HEK293 (cell line): ENCODE measurements around the gene FAM124A.

ENCODE experiments used
- CTCF ChIA-PET: fragments of 350-600 bp; formaldehyde crosslinking; extraction: SDS; loops from one replicate; lab custom pipeline; 2021; ENCODE audit warnings: antibody characterized with exemption; lab: Yijun Ruan, JAX
- POLR2A ChIA-PET: fragments of 300-600 bp; formaldehyde crosslinking; extraction: SDS; loops from one replicate; lab custom pipeline; 2020; ENCODE audit warnings: antibody characterized with exemption, inconsistent platforms; lab: Yijun Ruan, JAX
- H3K27ac ChIP-seq: fragments of 200-500 bp; sonication (Bioruptor generic); 2 replicates; pipeline ENCODE4 v1.5.1; 2014; ENCODE audit warnings: low read depth, low read length, control low read depth, inconsistent platforms; ENCODE audit errors: extremely low read depth
- H3K36me3 ChIP-seq, 2 experiments: fragments of 200-500 bp in 1 of 2; sonication (Bioruptor generic) in 1 of 2; 1 replicate in 1 of 2; 2 replicates in 1 of 2; pipeline ENCODE4 v1.5.1; 2014 to 2017; ENCODE audit warnings: inconsistent platforms in 2 of 2, low read length in 2 of 2; ENCODE audit not compliant: control insufficient read depth in 2 of 2, insufficient read depth in 1 of 2
- H3K4me1 ChIP-seq: fragments of 200-500 bp; sonication (Bioruptor generic); 2 replicates; pipeline ENCODE4 v1.5.1; 2014; ENCODE audit warnings: mild to moderate bottlenecking, low read length, inconsistent platforms; ENCODE audit not compliant: control insufficient read depth, insufficient read depth
- H3K4me3 ChIP-seq: 2 replicates; pipeline ENCODE4 v1.5.1; 2011; ENCODE audit warnings: low read depth, mild to moderate bottlenecking, control low read depth, low read length, moderate library complexity
- H3K9me3 ChIP-seq: fragments of 200-500 bp; sonication (Bioruptor generic); 2 replicates; pipeline ENCODE4 v1.5.1; 2014; ENCODE audit warnings: low read depth, low read length, inconsistent platforms; ENCODE audit not compliant: control insufficient read depth, insufficient read depth
- EGR2 ChIP-seq: fragments of 450-650 bp; formaldehyde crosslinking; IDR thresholded peaks from 2 replicates; pipeline ENCODE4 v1.5.1; 2016; ENCODE audit warnings: low read depth, missing biosample characterization, missing genetic modification characterization
- GFI1B ChIP-seq: fragments of 450-650 bp; formaldehyde crosslinking; IDR thresholded peaks from 2 replicates; pipeline ENCODE4 v1.5.1; 2016; ENCODE audit warnings: missing biosample characterization, missing genetic modification characterization
- HOXC10 ChIP-seq: sonication (generic); formaldehyde crosslinking; IDR thresholded peaks from 2 replicates; pipeline ENCODE4 v1.8.1; 2023; ENCODE audit warnings: mild to moderate bottlenecking, missing genetic modification reagents
- KLF16 ChIP-seq: fragments of 450-650 bp; formaldehyde crosslinking; IDR thresholded peaks from 2 replicates; pipeline ENCODE4 v1.5.1; 2017; ENCODE audit warnings: missing biosample characterization, missing genetic modification characterization
- KLF8 ChIP-seq: fragments of 450-650 bp; formaldehyde crosslinking; IDR thresholded peaks from 2 replicates; pipeline ENCODE4 v1.5.1; 2016; ENCODE audit warnings: missing biosample characterization, missing genetic modification characterization
- KLF9 ChIP-seq: fragments of 450-650 bp; formaldehyde crosslinking; IDR thresholded peaks from 2 replicates; pipeline ENCODE4 v1.5.1; 2016; ENCODE audit warnings: missing biosample characterization, missing genetic modification characterization, low read depth
- PRDM2 ChIP-seq: fragments of 450-650 bp; formaldehyde crosslinking; IDR thresholded peaks from 2 replicates; pipeline ENCODE4 v1.5.1; 2016; ENCODE audit warnings: missing biosample characterization, missing genetic modification characterization, borderline replicate concordance
- RBAK ChIP-seq: fragments of 450-650 bp; formaldehyde crosslinking; IDR thresholded peaks from 2 replicates; pipeline ENCODE4 v1.5.1; 2016; ENCODE audit warnings: missing biosample characterization, missing genetic modification characterization
- REPIN1 ChIP-seq: fragments of 450-650 bp; formaldehyde crosslinking; IDR thresholded peaks from 2 replicates; pipeline ENCODE4 v1.5.1; 2017; ENCODE audit warnings: missing biosample characterization, missing genetic modification characterization, low read depth
- SETDB1 ChIP-seq: IDR thresholded peaks from one replicate; pipeline ENCODE4 v1.6.1; 2017; ENCODE audit warnings: mild to moderate bottlenecking, low read length, moderate library complexity, mixed read lengths; ENCODE audit not compliant: insufficient read length
- SP2 ChIP-seq: fragments of 450-650 bp; formaldehyde crosslinking; IDR thresholded peaks from 2 replicates; pipeline ENCODE4 v1.5.1; 2016; ENCODE audit warnings: missing biosample characterization, missing genetic modification characterization
- YY2 ChIP-seq: fragments of 450-650 bp; formaldehyde crosslinking; IDR thresholded peaks from 2 replicates; pipeline ENCODE4 v1.5.1; 2016; ENCODE audit warnings: missing biosample characterization, missing genetic modification characterization
- ZBTB49 ChIP-seq: fragments of 450-650 bp; formaldehyde crosslinking; IDR thresholded peaks from 2 replicates; pipeline ENCODE4 v1.5.1; 2016; ENCODE audit warnings: missing biosample characterization, missing genetic modification characterization, low read depth
- ZBTB6 ChIP-seq: fragments of 450-650 bp; formaldehyde crosslinking; IDR thresholded peaks from 2 replicates; pipeline ENCODE4 v1.5.1; 2017; ENCODE audit warnings: missing biosample characterization, missing genetic modification characterization
- ZBTB8A ChIP-seq: fragments of 450-650 bp; formaldehyde crosslinking; IDR thresholded peaks from 2 replicates; pipeline ENCODE4 v1.5.1; 2016; ENCODE audit warnings: missing biosample characterization, missing genetic modification characterization
- ZNF132 ChIP-seq: fragments of 450-650 bp; formaldehyde crosslinking; IDR thresholded peaks from 2 replicates; pipeline ENCODE4 v1.5.1; 2017; ENCODE audit warnings: missing biosample characterization, missing genetic modification characterization, borderline replicate concordance
- ZNF211 ChIP-seq: fragments of 450-650 bp; formaldehyde crosslinking; IDR thresholded peaks from 2 replicates; pipeline ENCODE4 v1.5.1; 2016; ENCODE audit warnings: low read depth, missing biosample characterization, missing genetic modification characterization
- ZNF391 ChIP-seq: fragments of 450-650 bp; formaldehyde crosslinking; IDR thresholded peaks from 2 replicates; pipeline ENCODE4 v1.5.1; 2016; ENCODE audit warnings: low read depth, missing biosample characterization, missing genetic modification characterization, borderline replicate concordance
- ZNF433 ChIP-seq: fragments of 450-650 bp; formaldehyde crosslinking; IDR thresholded peaks from 2 replicates; pipeline ENCODE4 v1.5.1; 2016; ENCODE audit warnings: missing biosample characterization, missing genetic modification characterization, low read depth
- ZNF521 ChIP-seq: fragments of 450-650 bp; formaldehyde crosslinking; IDR thresholded peaks from 2 replicates; pipeline ENCODE4 v1.5.1; 2017; ENCODE audit warnings: missing biosample characterization, mild to moderate bottlenecking, missing genetic modification characterization
- ZNF585B ChIP-seq: fragments of 450-650 bp; formaldehyde crosslinking; IDR thresholded peaks from 2 replicates; pipeline ENCODE4 v1.5.1; 2016; ENCODE audit warnings: missing biosample characterization, missing genetic modification characterization
- ZNF610 ChIP-seq: fragments of 450-650 bp; formaldehyde crosslinking; IDR thresholded peaks from 2 replicates; pipeline ENCODE4 v1.5.1; 2016; ENCODE audit warnings: missing biosample characterization, missing genetic modification characterization, borderline replicate concordance
- ZNF658 ChIP-seq: fragments of 450-650 bp; formaldehyde crosslinking; IDR thresholded peaks from 2 replicates; pipeline ENCODE4; 2016; ENCODE audit warnings: missing biosample characterization, missing genetic modification characterization
- ZNF747 ChIP-seq: fragments of 450-650 bp; formaldehyde crosslinking; IDR thresholded peaks from 2 replicates; pipeline ENCODE4 v1.5.1; 2016; ENCODE audit warnings: missing biosample characterization, missing genetic modification characterization
- ZNF776 ChIP-seq: fragments of 450-650 bp; formaldehyde crosslinking; IDR thresholded peaks from 2 replicates; pipeline ENCODE4 v1.5.0; 2017; ENCODE audit warnings: missing biosample characterization, missing genetic modification characterization, borderline replicate concordance
- ZSCAN30 ChIP-seq: fragments of 450-650 bp; IDR thresholded peaks from 2 replicates; pipeline ENCODE4 v1.5.1; 2018; ENCODE audit warnings: missing biosample characterization, mild to moderate bottlenecking, missing genetic modification characterization, moderate library complexity

The FAM124A gene

GRCh38 chr13:51175021-51175420 is 47.2 kb upstream of the FAM124A start:
- CTCF ChIA-PET = no interaction called here

GRCh38 chr13:51175639-51176038 is 46.6 kb upstream of the FAM124A start:
- no peak overlapping the region for H3K4me3 ChIP-seq
- H3K36me3 ChIP-seq = no peaks in the 10 kb centered on the region
- TF ChIP-seq ZNF391 (no peak), KLF9 (tag by site-specific recombination) (no peak), ZBTB6 (no peak), ZBTB8A (tag by site-specific recombination) (no peak), ZNF776 (tag by site-specific recombination) (no peak), HOXC10 (CRISPR knock-in tag) (no peak), ZNF211 (no peak), REPIN1 (tag by site-specific recombination) (no peak), ZNF521 (no peak)
- no peaks in the 10 kb centered on the region for H3K4me1 ChIP-seq
- CTCF ChIA-PET = no interaction called here
- H3K27ac ChIP-seq = no peak overlapping the region
- POLR2A ChIA-PET = no interaction called here
- H3K9me3 ChIP-seq = no peaks in the 10 kb centered on the region

More at GRCh38 chr13:51175021-51175420, 47.2 kb upstream of the FAM124A start:
- no peaks in the 10 kb centered on the region for H3K4me1 ChIP-seq
- H3K9me3 ChIP-seq = no peaks in the 10 kb centered on the region
- POLR2A ChIA-PET = no interaction called here
- H3K36me3 ChIP-seq = no peaks in the 10 kb centered on the region
- no peak overlapping the region for H3K4me3 ChIP-seq
- no peak overlapping the region for H3K27ac ChIP-seq
- TF ChIP-seq ZNF747 (tag by site-specific recombination) = no peak
- TF ChIP-seq ZSCAN30 (tag by site-specific recombination) = no peak
- TF ChIP-seq SETDB1 = no peak
- TF ChIP-seq ZNF585B (tag by site-specific recombination) = no peak
- TF ChIP-seq PRDM2 (tag by site-specific recombination) = no peak
- TF ChIP-seq ZNF391 = no peak
- no peak for TF ChIP-seq KLF8 (tag by site-specific recombination)
- no peak for TF ChIP-seq ZNF610 (tag by site-specific recombination)
- TF ChIP-seq ZNF433 (tag by site-specific recombination) = no peak

GRCh38 chr13:51177188-51177587 is 45.0 kb upstream of the FAM124A start:
- Histone ChIP-seq H3K27ac (no peak overlapping the region), H3K4me3 (no peak overlapping the region), H3K9me3 (no peaks in the 10 kb centered on the region), H3K4me1 (no peaks in the 10 kb centered on the region), H3K36me3 (no peaks in the 10 kb centered on the region)
- TF ChIP-seq YY2 (tag by site-specific recombination) (no peak), ZBTB49 (tag by site-specific recombination) (no peak), GFI1B (tag by site-specific recombination) (no peak), EGR2 (tag by site-specific recombination) (no peak), KLF16 (tag by site-specific recombination) (no peak), ZNF658 (tag by site-specific recombination) (no peak), SP2 (no peak), RBAK (no peak), ZNF132 (tag by site-specific recombination) (no peak)
- CTCF ChIA-PET = interaction anchor here (0.9 kb wide), 1 partner anchor 46 kb away, joined by 3 read pairs; no protein-coding TSS in a partner anchor
- POLR2A ChIA-PET = no interaction called here
